Ovary (tissue), 3 donors: ENCODE data around the gene COX14.

ENCODE experiments used
- POLR2A ChIP-seq: fragments of 450-650 bp; IDR thresholded peaks from one replicate; pipeline ENCODE4 v1.6.1; 2017; ENCODE audit warnings: antibody characterized with exemption, mild to moderate bottlenecking, moderate library complexity
- TF ChIP-seq, protein P1 (sequence below), 3 donors: fragments of 450-650 bp in 2 of 3; fragments of 200-600 bp in 1 of 3; IDR thresholded peaks; one replicate each; pipeline versions ENCODE4 v1.5.1 to v1.8.0; 2016 to 2022; ENCODE audit warnings: antibody characterized with exemption in 3 of 3, mild to moderate bottlenecking in 1 of 3
- donor health status: DM: no; HTN: no; CAD: no.

DNA sequence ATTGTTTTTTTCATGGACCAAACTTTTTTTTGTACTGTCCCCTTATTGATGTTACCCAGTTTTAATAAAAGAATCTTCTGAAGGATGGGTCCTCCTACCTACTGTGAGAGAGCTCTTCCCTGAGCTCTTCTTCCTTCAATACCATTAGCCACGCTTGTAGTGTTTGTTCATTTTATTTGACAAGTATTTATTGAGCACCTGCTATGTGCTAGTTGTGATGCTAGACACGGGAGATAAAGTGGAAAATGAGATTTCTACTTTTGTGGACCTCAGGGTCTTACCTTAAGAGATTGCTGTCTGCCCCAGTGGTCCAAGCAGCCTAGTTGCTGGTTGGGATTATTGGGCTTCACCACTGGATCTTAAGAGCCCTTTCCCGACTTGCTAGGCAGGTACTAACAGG is 11.5 kb upstream of the COX14 start:
- TF ChIP-seq, protein P1, sequence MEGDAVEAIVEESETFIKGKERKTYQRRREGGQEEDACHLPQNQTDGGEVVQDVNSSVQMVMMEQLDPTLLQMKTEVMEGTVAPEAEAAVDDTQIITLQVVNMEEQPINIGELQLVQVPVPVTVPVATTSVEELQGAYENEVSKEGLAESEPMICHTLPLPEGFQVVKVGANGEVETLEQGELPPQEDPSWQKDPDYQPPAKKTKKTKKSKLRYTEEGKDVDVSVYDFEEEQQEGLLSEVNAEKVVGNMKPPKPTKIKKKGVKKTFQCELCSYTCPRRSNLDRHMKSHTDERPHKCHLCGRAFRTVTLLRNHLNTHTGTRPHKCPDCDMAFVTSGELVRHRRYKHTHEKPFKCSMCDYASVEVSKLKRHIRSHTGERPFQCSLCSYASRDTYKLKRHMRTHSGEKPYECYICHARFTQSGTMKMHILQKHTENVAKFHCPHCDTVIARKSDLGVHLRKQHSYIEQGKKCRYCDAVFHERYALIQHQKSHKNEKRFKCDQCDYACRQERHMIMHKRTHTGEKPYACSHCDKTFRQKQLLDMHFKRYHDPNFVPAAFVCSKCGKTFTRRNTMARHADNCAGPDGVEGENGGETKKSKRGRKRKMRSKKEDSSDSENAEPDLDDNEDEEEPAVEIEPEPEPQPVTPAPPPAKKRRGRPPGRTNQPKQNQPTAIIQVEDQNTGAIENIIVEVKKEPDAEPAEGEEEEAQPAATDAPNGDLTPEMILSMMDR (IDR thresholded peaks at IDR 0.05): no peak
- no peak for TF ChIP-seq POLR2A
